Stimulated activated CD4-positive, alpha-beta T cell treated with anti-CD3 and anti-CD28 coated beads, Interleukin-12 subunit alpha, Interleukin-12 subunit beta, amount 100 ng/mL, for 4 hours (primary cell): ENCODE measurements around the gene PLCB1.
"Not testable (repeated sequence)": the region's sequence is repeated elsewhere in the genome, so short reads cannot be mapped to it uniquely, and the experiment has no call there.

Experiments
- DNase-seq: peaks from one replicate; pipeline ENCODE4 v3.0.0-alpha.2; 2020

PLCB1 gene

DNA sequence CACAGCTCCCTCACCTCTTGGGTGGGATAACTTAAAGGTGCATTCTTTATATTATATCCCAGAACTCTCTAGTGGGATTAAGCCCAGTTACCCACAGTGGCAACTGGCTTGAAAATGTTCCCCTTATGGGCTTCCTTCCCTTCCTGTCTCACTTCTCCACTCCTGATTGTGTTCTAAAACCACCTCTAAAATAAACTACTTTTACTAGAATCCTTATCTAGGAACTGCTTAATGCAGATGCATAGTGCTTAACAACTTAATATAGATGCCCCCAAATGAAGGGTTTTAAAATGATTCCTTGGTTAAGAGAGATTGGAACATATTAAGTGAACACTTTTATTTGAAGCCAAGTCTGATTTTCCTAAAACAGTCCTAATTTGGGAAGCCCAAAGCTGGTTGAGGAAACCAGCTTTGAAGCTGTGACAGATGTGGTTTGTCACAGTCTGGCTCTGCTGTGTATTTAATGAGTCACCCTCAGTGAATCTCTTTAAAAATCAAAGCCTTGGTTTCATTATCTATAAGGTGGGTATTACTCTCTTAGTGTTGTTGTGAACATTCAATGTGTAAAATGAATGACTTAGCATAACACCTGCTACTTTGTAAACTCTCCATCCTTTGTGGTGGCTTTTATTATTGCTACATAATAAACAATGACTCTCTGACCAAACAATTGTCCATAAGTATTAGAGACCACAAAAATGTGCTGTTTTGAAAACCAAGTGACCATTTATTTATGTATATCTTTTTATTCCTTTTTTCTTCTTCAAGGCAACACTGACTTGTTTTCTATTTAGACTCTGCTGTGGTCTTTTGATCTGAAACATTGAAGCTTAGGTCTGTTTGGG, 24.4 kb downstream of the PLCB1 start:
- no peak for DNase-seq

DNA sequence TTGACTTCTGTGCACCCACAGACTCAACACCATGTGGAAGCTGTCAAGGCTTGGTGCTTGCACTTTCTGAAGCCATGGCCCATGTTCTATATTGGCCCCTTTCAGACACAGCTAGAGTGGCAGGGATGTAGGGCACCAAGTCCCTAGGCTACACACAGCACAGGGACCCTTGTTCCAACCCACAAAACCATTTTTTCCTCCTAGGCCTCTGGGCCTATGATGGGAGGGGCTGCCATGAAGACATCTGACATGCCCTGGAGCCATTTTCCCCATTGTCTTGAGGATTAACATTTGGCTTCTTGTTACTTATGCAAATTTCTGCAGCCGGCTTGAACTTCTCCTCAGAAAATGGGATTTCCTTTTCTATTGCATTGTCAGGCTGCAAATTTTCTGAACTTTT, 27.2 kb downstream of the PLCB1 start:
- DNase-seq, result not testable (repeated sequence)

DNA sequence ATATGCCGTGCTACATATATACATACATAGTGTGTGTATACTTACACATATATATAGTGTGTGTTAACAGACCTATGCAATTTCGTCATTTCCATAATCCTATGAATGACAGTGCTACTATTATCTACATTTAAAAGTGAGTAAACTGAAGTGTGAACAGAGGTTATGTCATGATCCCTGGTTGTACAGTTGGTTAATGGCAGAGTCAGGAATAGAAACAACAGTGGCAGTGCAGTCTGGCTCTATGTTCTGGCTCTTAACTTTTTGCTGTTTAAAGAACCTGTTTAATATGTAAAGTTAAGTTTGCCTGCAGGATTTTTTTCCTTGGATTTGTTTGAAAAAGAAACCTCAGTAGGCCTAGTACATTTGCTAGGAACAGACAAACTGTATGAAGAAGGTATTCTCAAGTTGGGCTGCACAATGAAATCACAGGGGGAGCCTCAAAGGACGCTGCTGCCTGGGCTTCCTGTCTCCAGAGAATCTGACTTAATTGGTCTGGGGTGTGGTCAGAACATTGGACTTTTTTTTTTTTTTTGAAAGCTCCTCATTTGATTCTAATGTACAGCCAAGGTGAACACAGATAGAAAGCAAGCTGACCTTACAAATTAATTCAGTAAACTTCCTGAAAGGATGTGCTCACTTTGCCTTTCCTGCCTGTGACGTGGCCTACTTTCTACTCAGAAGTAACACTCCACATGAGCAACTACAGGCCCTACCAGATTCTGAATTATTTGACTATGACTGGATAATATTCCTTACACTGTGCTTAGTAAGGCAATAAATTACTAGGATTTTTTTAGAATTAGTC, 29.4 kb downstream of the PLCB1 start:
- no peak for DNase-seq

GRCh38 chr20:8162610-8163009, 30.5 kb downstream of the PLCB1 start:
- DNase-seq, result no peak

- no peak for DNase-seq
Observed at GRCh38 chr20:8163543-8163942, 31.5 kb downstream of the PLCB1 start.

DNA sequence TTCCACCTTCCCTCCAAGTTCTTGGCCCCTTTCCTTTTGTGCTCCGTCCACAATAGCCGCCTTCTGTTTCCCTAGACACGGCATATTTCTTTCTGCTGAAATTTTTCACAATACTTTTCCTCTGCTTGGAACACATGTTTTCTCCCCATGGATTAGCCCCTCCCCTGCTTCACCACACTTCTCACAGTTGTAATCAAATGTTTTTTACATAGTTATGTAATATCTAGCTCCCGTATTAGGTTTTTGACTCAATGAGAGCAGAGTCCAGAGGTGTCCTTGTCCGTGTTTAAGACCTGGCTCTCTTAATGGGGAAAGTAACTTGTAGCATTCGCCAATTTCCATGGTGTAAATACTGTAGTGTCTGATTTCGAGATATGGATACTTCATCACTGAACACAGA, 34.7 kb downstream of the PLCB1 start:
- no peak for DNase-seq

DNA sequence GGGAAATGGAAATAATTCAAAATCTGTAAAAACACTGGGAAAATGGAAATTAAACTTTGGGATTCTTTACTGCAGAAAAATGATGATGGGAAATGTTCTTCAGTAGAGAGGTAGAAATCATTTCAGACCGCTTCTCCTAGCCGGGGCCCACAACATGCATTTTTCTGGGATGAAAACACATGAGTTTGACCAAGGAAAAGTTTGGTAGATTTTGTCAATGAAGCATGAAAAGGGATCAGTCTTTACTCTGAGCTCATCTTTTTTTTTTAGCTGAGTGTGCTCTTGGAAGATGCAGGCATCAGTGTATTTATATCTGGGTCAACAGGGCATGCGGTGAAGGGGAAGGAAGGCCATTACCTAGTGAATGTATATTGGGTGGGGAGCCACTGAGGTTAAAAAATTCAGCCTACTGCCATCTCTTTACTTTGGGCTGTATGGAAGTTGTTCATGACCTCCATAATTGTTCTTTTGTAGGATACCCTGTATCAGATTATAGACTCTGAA, 36.8 kb downstream of the PLCB1 start:
- no peak for DNase-seq

DNA sequence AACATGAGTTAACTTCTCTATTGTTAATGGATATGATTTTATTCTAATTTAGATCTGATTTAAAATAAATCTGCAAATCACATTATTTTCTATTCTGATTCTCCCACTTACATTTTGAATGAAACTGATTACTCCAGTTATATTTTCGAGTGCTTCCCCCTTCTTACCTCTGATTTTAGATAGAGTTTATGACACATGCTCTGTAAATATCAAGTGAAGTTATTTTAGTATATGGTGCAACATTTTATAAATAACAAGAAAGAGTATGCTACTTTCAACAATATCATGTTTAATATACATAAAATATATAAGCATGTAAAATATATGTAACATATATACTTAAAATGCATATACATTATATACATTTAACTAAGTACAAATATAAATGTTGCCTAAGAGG, 38.9 kb downstream of the PLCB1 start:
- no peak for DNase-seq

- no peak for DNase-seq
Observed at GRCh38 chr20:8172191-8172590, 40.1 kb downstream of the PLCB1 start.

GRCh38 chr20:8175741-8176675, 43.9 kb downstream of the PLCB1 start:
- no peak for DNase-seq

DNA sequence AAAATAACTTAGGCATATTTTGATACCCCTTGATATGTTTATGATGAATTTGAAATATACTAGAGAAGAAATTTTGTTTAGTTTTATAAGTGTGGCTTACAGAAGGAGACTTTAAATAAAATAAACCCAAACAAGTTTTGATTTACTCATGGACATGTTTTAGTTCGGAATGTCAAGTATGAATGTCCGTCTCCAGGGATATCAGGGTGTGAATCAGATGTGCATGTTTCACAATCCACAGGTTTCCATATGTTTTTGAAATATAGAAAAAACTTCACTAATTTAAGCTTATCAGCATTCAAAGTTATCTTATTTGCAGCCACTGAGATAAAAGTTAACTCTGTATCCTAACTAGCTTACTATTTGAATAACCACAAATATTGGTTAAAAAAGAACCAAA, 51.5 kb downstream of the PLCB1 start:
- no peak for DNase-seq

GRCh38 chr20:8187740-8188139, 55.7 kb downstream of the PLCB1 start:
- no peak for DNase-seq

DNA sequence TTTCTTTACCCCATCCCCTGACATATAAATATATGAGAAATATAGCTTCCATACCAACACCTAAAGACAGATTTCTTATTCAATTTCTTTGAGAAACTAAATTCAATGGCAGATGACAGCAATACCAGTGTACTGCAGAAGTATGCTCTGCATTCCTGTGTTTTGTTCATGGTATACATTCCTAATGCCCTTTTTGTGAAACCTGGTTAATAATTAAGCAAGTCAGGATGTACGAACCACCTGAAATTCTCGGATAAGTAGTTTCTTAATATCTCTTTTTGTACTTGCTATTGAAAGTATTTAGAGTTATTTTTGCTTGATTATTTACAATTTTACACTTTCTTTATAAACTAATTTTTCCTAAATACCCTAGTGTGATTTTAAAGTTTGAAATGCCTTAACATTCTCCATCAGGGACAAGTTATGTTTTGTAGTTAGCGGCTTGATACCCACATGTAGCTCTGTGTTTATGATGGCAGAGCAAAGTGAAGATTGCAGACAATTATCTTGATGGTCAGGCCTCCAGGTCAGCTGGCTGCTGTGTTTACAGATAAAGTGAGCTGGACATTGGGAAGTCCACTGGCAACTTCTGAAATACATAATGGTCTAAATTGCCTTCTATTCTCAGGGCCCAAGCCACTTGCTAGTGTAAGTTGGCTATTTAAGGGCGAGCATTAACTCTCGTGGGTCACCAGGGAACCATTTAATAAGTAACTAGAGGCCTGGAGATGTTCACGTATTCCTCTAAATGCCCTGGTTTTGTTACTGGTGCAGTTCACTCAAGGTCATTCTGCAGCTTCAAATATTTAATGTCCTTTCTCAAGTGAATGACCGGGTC, 58.2 kb downstream of the PLCB1 start:
- DNase-seq, result no peak

GRCh38 chr20:8194721-8195120, 62.7 kb downstream of the PLCB1 start:
- no peak for DNase-seq

DNA sequence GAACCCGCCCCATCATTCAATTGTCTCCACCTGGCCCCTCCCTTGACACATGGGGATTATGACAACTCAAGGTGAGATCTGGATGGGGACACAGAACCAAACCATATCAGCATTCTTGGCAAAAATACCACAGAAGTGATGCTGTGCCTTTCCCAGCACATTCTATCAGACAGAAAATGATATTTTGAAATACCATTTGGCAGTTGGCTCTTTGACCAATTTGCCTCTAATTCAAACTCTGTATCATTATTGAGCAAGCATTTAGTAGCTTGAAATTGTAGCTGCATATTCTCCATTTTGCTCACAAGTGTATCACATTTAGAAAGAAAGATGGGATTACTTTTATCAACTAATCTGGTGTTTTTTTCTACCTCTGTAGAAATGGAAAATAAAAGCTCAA, 64.0 kb downstream of the PLCB1 start:
- no peak for DNase-seq

- DNase-seq, result no peak
Observed at GRCh38 chr20:8200220-8200619, 68.2 kb downstream of the PLCB1 start.

DNA sequence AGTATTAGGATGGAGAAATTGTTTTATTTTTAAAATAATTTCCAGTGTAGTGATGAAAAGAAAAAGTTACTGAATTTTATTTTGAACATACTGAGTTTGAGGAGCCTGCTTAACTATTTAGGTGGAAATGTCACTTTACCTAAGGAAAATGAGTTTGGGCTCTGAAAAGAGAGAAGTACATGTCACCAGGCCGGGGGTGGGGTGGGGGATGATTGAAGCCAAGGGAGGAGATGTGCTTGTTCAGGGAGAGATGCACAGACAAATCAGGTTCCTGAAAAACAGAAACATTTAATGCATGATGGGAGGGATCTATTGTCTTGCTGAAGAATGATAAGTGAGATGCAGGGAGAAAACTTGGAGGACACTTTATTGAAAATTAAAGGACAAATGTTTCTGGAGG, 71.3 kb downstream of the PLCB1 start:
- DNase-seq, result no peak

DNA sequence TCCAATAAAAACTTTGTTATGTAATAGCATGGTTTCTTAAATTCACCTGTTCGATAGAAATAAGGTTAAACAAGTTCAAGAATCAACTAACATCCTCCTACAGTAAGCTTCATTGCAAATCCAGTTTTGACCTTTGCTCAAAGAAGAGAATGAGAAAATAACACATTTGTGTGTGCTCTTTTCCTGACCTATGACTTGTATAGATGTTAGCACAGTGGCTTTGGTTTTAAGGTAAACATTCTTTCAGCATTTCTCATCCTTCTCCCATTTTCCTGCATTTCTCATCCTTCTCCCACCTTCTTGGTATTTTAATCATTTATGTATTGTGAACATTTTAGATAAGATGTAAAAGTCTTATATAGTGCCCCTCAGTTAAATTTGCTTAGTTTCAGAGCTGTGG, 73.9 kb downstream of the PLCB1 start:
- DNase-seq, result no peak

GRCh38 chr20:8208226-8208625, 76.2 kb downstream of the PLCB1 start:
- DNase-seq, result no peak

- DNase-seq, result no peak
Observed at GRCh38 chr20:8209061-8209460, 77.0 kb downstream of the PLCB1 start.

DNA sequence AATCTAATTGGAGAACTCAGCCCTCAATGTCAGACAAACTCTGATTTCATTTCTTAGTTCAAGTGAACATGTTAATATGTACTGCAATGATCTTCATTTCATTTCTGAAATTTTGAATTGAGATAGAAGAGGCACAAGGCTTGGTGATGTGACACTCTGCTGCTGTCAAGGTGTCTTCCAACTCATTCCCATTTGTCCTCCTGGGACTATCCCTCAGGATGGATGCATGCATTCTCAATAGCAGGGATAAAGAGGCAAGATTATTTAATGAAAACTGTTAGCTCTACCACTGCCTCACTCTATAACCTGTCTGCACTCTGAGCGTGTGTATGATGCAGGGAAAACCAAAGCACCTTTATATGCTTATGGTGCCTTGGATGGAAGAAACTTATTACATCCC, 78.7 kb downstream of the PLCB1 start:
- DNase-seq, result no peak

DNA sequence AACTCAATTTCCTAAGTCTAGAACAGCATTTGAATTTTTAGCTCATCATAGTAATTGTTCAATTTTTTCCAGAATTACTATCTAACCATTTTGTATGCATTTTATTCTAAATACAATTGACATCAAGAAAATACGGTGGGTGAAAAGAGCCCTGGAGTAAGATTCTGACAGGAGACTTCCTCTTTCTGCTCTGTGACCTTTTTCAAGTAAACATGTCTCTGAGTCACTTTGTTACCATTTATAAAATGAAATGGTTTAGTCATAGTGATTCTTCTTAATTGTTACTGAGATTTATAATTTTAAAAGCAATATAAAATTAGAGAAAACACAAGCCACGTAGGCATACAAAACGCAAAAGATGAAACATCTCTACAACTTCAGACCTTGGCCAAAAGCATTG, 80.2 kb downstream of the PLCB1 start:
- no peak for DNase-seq
